ENCODE results near the gene CLP1.

GRCh38 chr11:57641011-57641807 lies 16.4 kb upstream of the CLP1 start:
- TF ChIP-seq POLR2A (IDR thresholded peaks at IDR 0.05) (no peak), POLR2AphosphoS5 (IDR thresholded peaks at IDR 0.05) (no peak), CTCF (IDR thresholded peaks at IDR 0.05 in 8 of 11, conservative IDR thresholded peaks at IDR 0.05 in 3 of 11) (peak in 9 of 11 experiments; percentile 10 to 62 (median 45))

Measured in spleen (tissue), 7 donors.